Choroid plexus epithelial cell (primary cell): Measurements from ENCODE around the gene TOPBP1.
A peak's percentile ranks its signal among the peaks of the same experiment; 100 is the strongest.

Source experiments
- DNase-seq: peaks from one replicate; pipeline ENCODE4 v3.0.0-alpha.2; 2010; ENCODE audit warnings: low read depth
- H3K4me3 ChIP-seq: 2 replicates; pipeline ENCODE4 v1.5.1; 2011; ENCODE audit warnings: low read depth, mild to moderate bottlenecking, control low read depth, low read length, moderate library complexity
- TF ChIP-seq, protein P1 (sequence below): conservative IDR thresholded peaks from 2 replicates; pipeline ENCODE4 v1.5.1; 2011; ENCODE audit warnings: low read depth, mild to moderate bottlenecking, control low read depth, inconsistent platforms, low read length, moderate library complexity

TOPBP1 gene

GRCh38 chr3:133608388-133608787 is 53.4 kb downstream of the TOPBP1 start:
- peak; percentile 44 for DNase-seq
- H3K4me3 ChIP-seq = no peak overlapping the region
- TF ChIP-seq, protein P1, sequence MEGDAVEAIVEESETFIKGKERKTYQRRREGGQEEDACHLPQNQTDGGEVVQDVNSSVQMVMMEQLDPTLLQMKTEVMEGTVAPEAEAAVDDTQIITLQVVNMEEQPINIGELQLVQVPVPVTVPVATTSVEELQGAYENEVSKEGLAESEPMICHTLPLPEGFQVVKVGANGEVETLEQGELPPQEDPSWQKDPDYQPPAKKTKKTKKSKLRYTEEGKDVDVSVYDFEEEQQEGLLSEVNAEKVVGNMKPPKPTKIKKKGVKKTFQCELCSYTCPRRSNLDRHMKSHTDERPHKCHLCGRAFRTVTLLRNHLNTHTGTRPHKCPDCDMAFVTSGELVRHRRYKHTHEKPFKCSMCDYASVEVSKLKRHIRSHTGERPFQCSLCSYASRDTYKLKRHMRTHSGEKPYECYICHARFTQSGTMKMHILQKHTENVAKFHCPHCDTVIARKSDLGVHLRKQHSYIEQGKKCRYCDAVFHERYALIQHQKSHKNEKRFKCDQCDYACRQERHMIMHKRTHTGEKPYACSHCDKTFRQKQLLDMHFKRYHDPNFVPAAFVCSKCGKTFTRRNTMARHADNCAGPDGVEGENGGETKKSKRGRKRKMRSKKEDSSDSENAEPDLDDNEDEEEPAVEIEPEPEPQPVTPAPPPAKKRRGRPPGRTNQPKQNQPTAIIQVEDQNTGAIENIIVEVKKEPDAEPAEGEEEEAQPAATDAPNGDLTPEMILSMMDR = no peak

- no peak overlapping the region for H3K4me3 ChIP-seq
- TF ChIP-seq, protein P1 = no peak
- DNase-seq = no peak
Observed at GRCh38 chr3:133607816-133608215, 53.9 kb downstream of the TOPBP1 start.

- TF ChIP-seq, protein P1 = no peak
- no peak for DNase-seq
Observed at GRCh38 chr3:133606902-133607301, 54.8 kb downstream of the TOPBP1 start.

GRCh38 chr3:133606342-133606741 is 55.4 kb downstream of the TOPBP1 start:
- no peak overlapping the region for H3K4me3 ChIP-seq
- DNase-seq = no peak
- TF ChIP-seq, protein P1 = no peak

More at GRCh38 chr3:133606902-133607301, 54.8 kb downstream of the TOPBP1 start:
- no peak overlapping the region for H3K4me3 ChIP-seq

DNA sequence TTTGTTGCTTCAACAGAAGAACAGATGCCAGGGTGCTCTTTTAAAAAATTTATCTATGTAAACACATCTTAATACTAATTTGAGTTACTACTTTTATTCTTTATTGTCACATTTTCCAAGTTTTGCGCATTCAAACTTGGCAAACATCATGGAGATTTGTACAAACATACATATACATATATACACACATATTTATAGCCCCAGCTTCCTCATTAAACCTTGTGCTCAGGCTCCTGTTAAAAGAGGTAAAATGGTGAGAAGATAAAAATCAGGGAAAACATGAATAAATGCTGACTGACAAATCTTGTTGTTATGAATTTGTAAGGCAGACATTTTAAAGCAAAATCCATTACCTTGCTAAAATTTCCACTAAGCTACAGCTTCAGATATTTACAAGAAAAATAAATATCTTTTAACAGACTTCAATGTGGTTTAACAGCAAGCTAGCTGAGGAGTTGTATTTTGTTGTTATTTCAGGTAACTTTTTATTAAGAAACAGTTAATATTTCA is 61.1 kb downstream of the TOPBP1 start:
- TF ChIP-seq, protein P1 = no peak
- no peak overlapping the region for H3K4me3 ChIP-seq
- DNase-seq = no peak

GRCh38 chr3:133599280-133599679 is 62.5 kb downstream of the TOPBP1 start:
- no peak for DNase-seq
- TF ChIP-seq, protein P1 = no peak
- H3K4me3 ChIP-seq = no peak overlapping the region

DNA sequence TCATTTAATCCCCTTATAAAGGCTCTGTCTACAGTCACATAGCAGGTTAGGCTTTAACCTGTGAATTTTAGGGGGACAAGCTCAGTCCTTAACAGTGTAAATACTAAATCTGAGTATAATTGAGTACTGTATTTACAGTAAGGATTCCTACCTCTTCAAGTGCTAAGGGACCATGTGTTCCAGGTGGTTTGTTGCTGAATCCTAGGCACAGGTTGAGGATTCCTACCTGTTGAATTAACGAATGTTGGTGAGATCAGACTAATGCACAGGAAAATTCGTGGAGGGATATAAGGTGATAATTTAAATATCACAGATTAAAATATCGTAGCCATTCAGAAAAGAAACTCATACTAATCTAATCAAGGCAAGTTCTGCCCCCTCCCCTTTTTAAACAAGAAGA is 63.3 kb downstream of the TOPBP1 start:
- TF ChIP-seq, protein P1 = no peak
- H3K4me3 ChIP-seq = no peak overlapping the region
- no peak for DNase-seq
